CD14-positive monocyte (primary cell): ENCODE data around the gene ZSCAN12. TPM values are rescaled to one million over a fixed set of nuclear protein-coding genes. Genes with fewer than 3 reads are reported as not detected.
A peak's percentile ranks its signal among the peaks of the same experiment; 100 is the strongest.

ENCODE experiments used
- DNase-seq, 3 donors: peaks; one replicate each; pipeline ENCODE4 v3.0.0-alpha.2; 2011 to 2022
- H2AFZ ChIP-seq: 2 replicates; pipeline ENCODE4 v1.6.0; 2012; ENCODE audit warnings: mild to moderate bottlenecking, low read depth, low read length, inconsistent platforms; ENCODE audit not compliant: insufficient read depth, poor library complexity, severe bottlenecking
- H3K27ac ChIP-seq, 2 donors: 1 replicate in 1 of 2; 2 replicates in 1 of 2; pipeline ENCODE4 v1.5.1; 2012 to 2013; ENCODE audit warnings: low read length in 2 of 2, control low read depth in 1 of 2, inconsistent platforms in 1 of 2, low read depth in 1 of 2, mild to moderate bottlenecking in 1 of 2
- H3K27me3 ChIP-seq, 2 donors: one replicate each; pipeline versions ENCODE4 v1.6.0 to v1.6.1; 2011 to 2013; ENCODE audit warnings: low read length in 2 of 2; ENCODE audit not compliant: control insufficient read depth in 2 of 2, insufficient read depth in 2 of 2
- H3K36me3 ChIP-seq, 2 donors: replicated peaks in 1 of 2; 1 replicate in 1 of 2; 2 replicates in 1 of 2; pipeline versions ENCODE4 v1.5.1 to v1.6.1; 2012 to 2013; ENCODE audit warnings: low read length in 2 of 2, control low read depth in 1 of 2, inconsistent platforms in 1 of 2, mild to moderate bottlenecking in 1 of 2; ENCODE audit not compliant: insufficient read depth in 2 of 2, control insufficient read depth in 1 of 2
- H3K4me1 ChIP-seq, 2 donors: 1 replicate in 1 of 2; 2 replicates in 1 of 2; pipeline versions ENCODE4 v1.5.1 to v1.6.1; 2012 to 2013; ENCODE audit warnings: low read length in 2 of 2, control low read depth in 1 of 2, inconsistent platforms in 1 of 2, mild to moderate bottlenecking in 1 of 2, moderate library complexity in 1 of 2; ENCODE audit not compliant: insufficient read depth in 2 of 2, control insufficient read depth in 1 of 2
- H3K4me2 ChIP-seq: replicated peaks from 2 replicates; pipeline ENCODE3; 2012; ENCODE audit warnings: low read length, moderate library complexity, mild to moderate bottlenecking; ENCODE audit not compliant: poor library complexity, severe bottlenecking; ENCODE audit errors: extremely low read depth
- H3K4me3 ChIP-seq, 3 experiments: fragments of 200-600 bp in 1 of 3; sonication (generic) in 1 of 3; replicated peaks in 1 of 3; 1 replicate in 2 of 3; 2 replicates in 1 of 3; pipeline ENCODE4 v1.5.1; 2011 to 2013; ENCODE audit warnings: low read length in 3 of 3, mild to moderate bottlenecking in 3 of 3, control low read depth in 2 of 3, low read depth in 2 of 3, inconsistent platforms in 1 of 3, moderate library complexity in 1 of 3
- H3K79me2 ChIP-seq: 2 replicates; pipeline ENCODE4 v1.6.0; 2012; ENCODE audit warnings: mild to moderate bottlenecking, control low read depth, inconsistent platforms, low read length, moderate library complexity; ENCODE audit not compliant: insufficient read depth
- H3K9ac ChIP-seq: 2 replicates; pipeline ENCODE4 v1.6.0; 2017; ENCODE audit warnings: low read length, mild to moderate bottlenecking; ENCODE audit not compliant: insufficient read depth, poor library complexity, severe bottlenecking
- H3K9me3 ChIP-seq, 2 donors: replicated peaks in 1 of 2; 1 replicate in 1 of 2; 2 replicates in 1 of 2; pipeline versions ENCODE4 v1.5.1 to v1.6.1; 2012 to 2013; ENCODE audit warnings: low read length in 2 of 2, control low read depth in 1 of 2; ENCODE audit not compliant: control insufficient read depth in 1 of 2, insufficient read depth in 1 of 2
- H4K20me1 ChIP-seq: 2 replicates; pipeline ENCODE4 v1.6.0; 2012; ENCODE audit warnings: mild to moderate bottlenecking, low read length, control low read depth, moderate library complexity; ENCODE audit not compliant: insufficient read depth
- H3K27ac Mint-ChIP-seq, 7 donors: one replicate each; pipeline ENCODE4 v1.8.0; 2020; ENCODE audit warnings: mild to moderate bottlenecking in 7 of 7, mixed read lengths in 7 of 7, moderate library complexity in 6 of 7, inconsistent platforms in 2 of 7
- H3K27me3 Mint-ChIP-seq, 3 donors: one replicate each; pipeline ENCODE4 v1.8.0; 2021 to 2022; ENCODE audit warnings: low read depth in 3 of 3, mild to moderate bottlenecking in 3 of 3, mixed read lengths in 3 of 3, moderate library complexity in 3 of 3, inconsistent platforms in 1 of 3
- H3K36me3 Mint-ChIP-seq, 2 donors: one replicate each; pipeline ENCODE4 v1.8.0; 2020; ENCODE audit warnings: mixed read lengths in 2 of 2, inconsistent platforms in 1 of 2, mild to moderate bottlenecking in 1 of 2
- H3K4me1 Mint-ChIP-seq: one replicate; pipeline ENCODE4 v1.8.0; 2020; ENCODE audit warnings: mild to moderate bottlenecking, mixed read lengths
- H3K4me3 Mint-ChIP-seq, 2 donors: one replicate each; pipeline ENCODE4 v1.8.0; 2020; ENCODE audit warnings: mild to moderate bottlenecking in 2 of 2, mixed read lengths in 2 of 2, moderate library complexity in 1 of 2
- H3K9me3 Mint-ChIP-seq, 7 donors: one replicate each; pipeline ENCODE4 v1.8.0; 2020 to 2022; ENCODE audit warnings: mixed read lengths in 7 of 7, mild to moderate bottlenecking in 6 of 7, moderate library complexity in 6 of 7, inconsistent platforms in 2 of 7
- CTCF ChIP-seq: fragments of 200-600 bp; IDR thresholded peaks from one replicate; pipeline ENCODE4 v1.8.0; 2022; ENCODE audit warnings: antibody characterized with exemption, mild to moderate bottlenecking
- WGBS: methylation state at CpG from one replicate; pipeline ENCODE4 v1.1.5; 2013; ENCODE audit warnings: missing lambda C conversion rate; ENCODE audit not compliant: insufficient coverage; 5-methylcytosine and 5-hydroxymethylcytosine counted together
- intact Hi-C, 2 donors: fragments of 100-400 bp; cut with micrococcal nuclease; formaldehyde crosslinking; loops; one replicate each; pipeline versions ENCODE4 v1.15.0 to v1.15.1; 2023
- polyA plus RNA-seq, 3 donors: library from polyadenylated mRNA; depleted of rRNA in 1 of 3; unstranded in 2 of 3; stranded (reverse) in 1 of 3; fragments of 300-500 nt in 2 of 3; fragments of >200 nt in 1 of 3; fragmentation: Illumina TruSeq in 2 of 3; gene quantifications; 1 replicate in 2 of 3; 2 replicates in 1 of 3; pipeline ENCODE4 v1.2.3, GENCODE V29; 2012 to 2021

Gene ZSCAN12
- polyA plus RNA-seq, 3 donors, result 0.50 to 0.79 (median 0.73) TPM

- WGBS, result no CpG with 5 or more reads among the region's 2 CpGs
- Mint-ChIP-seq H3K36me3 (peaks cover 12 to 14% of the 10 kb centered on the region in 2 donors), H3K4me1 (peaks cover 23% of the 10 kb centered on the region), H3K9me3 (peaks cover 0 to 11% (median 7%) of the 10 kb centered on the region in 7 donors), H3K4me3 (no peak overlapping the region), H3K27ac (no peak overlapping the region), H3K27me3 (peaks cover 38 to 46% (median 42%) of the 10 kb centered on the region in 3 donors)
- Histone ChIP-seq H3K27ac (no peak overlapping the region), H3K4me3 (no peak overlapping the region), H3K4me1 (peaks cover 11 to 21% of the 10 kb centered on the region in 2 donors), H3K9me3 (no peaks in the 10 kb centered on the region), H3K27me3 (peaks cover 19 to 26% of the 10 kb centered on the region in 2 donors), H3K36me3 (peaks cover 3 to 5% of the 10 kb centered on the region in 2 donors), H3K4me2 (no peak overlapping the region), H4K20me1 (no peaks in the 10 kb centered on the region), H3K79me2 (peaks cover 9% of the 10 kb centered on the region), H3K9ac (no peak overlapping the region), H2AFZ (no peak overlapping the region)
- intact Hi-C loops, result no loop called here
- no peak for TF ChIP-seq CTCF
- no peak for DNase-seq
Measured at GRCh38 chr6:28402197-28402596, 2.6 kb upstream of the ZSCAN12 start.

DNA sequence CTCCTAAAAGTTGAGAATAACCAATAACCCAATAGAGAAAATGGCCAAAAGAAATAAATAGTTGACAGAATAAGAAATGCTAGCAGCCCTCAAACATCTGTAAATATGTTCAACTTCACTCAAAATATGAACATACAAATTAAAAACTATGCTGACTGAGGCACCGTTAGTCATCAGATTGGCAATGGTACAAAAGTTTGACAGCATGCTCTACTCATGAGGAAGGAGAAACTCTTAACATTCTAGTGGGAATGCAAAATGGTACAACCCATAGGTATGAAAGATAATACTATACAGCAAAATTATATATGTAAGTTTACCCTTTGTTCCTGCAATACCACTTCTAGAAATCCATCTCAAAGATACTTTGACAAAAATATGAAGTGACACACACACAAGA lies 1.6 kb upstream of the ZSCAN12 start:
- peaks cover 0 to 11% (median 7%) of the 10 kb centered on the region in 7 donors for H3K9me3 Mint-ChIP-seq
- peaks cover 17 to 26% of the 10 kb centered on the region in 2 donors for H3K27me3 ChIP-seq
- no peak overlapping the region for H3K27ac ChIP-seq
- H3K36me3 Mint-ChIP-seq, result peaks cover 15 to 24% of the 10 kb centered on the region in 2 donors
- no CpG with 5 or more reads among the region's 1 CpG for WGBS
- no peak overlapping the region for H3K9ac ChIP-seq
- intact Hi-C loops, result no loop called here
- H3K79me2 ChIP-seq, result peaks cover 9% of the 10 kb centered on the region
- H3K4me2 ChIP-seq, result no peak overlapping the region
- peak overlapping the region in 1 of 2 donors; percentile 20 for H3K4me3 Mint-ChIP-seq
- H3K4me1 ChIP-seq, result peaks cover 11 to 21% of the 10 kb centered on the region in 2 donors
- H3K9me3 ChIP-seq, result no peaks in the 10 kb centered on the region
- H3K27me3 Mint-ChIP-seq, result peaks cover 35 to 43% (median 36%) of the 10 kb centered on the region in 3 donors
- no peak overlapping the region for H3K4me3 ChIP-seq
- peak overlapping the region in 1 of 7 donors; percentile 6 for H3K27ac Mint-ChIP-seq
- no peak for TF ChIP-seq CTCF
- H3K36me3 ChIP-seq, result peaks cover 3 to 14% of the 10 kb centered on the region in 2 donors
- H4K20me1 ChIP-seq, result no peaks in the 10 kb centered on the region
- no peak for DNase-seq
- no peak overlapping the region for H2AFZ ChIP-seq
- H3K4me1 Mint-ChIP-seq, result peaks cover 32% of the 10 kb centered on the region
